Measurements from ENCODE around the gene GMDS.

- TF ChIP-seq POLR2A (IDR thresholded peaks at IDR 0.05; ENCODE audit: low read depth, low read length) = no peak
- no peak for TF ChIP-seq POLR2AphosphoS5 (IDR thresholded peaks at IDR 0.05; ENCODE audit: low read depth, low read length)
- no peak for TF ChIP-seq TAF1 (IDR thresholded peaks at IDR 0.05; ENCODE audit: borderline replicate concordance, low read depth, low read length)
Measured at GRCh38 chr6:1756472-1757129, 488.8 kb downstream of the GMDS start.

All from GM12892 (cell line).